ENCODE data around the gene PCSK6.

DNA sequence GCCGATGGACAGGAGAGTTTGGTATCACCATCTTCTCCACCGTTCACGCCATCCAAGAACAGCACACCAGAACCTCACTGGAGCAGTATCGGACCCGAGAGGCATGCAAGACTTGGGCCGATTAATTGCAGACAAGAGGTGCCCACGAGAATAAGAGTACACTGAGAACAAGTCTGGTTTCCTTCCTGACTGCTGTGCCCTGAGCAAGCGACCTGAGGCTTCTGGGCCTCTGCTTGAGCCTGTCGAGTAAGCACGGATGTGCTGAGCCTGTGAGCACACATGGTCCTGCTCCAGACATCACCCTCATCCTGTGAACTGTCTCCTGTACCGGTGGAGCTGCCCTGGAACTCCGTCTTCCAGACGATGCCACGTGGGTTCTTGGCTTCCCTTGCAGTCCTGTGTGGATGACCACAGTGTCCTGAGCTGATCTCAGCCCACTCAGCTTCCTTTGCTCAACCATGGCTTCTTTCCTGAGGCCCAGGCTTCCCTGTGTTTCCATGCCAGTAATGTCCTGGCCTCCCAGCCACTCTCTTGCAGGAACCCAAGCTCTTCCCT lies 160.1 kb downstream of the PCSK6 start:
- TF ChIP-seq CTCF (IDR thresholded peaks at IDR 0.05) (no peak), POLR2A (IDR thresholded peaks at IDR 0.05) (no peak), POLR2AphosphoS5 (IDR thresholded peaks at IDR 0.05) (no peak), EP300 (IDR thresholded peaks at IDR 0.05) (no peak)
